ENCODE results near the gene PPP2R3A. TPM values are rescaled to one million over a fixed set of nuclear protein-coding genes. Genes with fewer than 3 reads are reported as not detected.
"Not testable (repeated sequence)": the region's sequence is repeated elsewhere in the genome, so short reads cannot be mapped to it uniquely, and the experiment has no call there.

PPP2R3A gene
- total RNA-seq, 2 experiments from 2014 or later: 0.04 to 0.07 TPM

- CTCF ChIA-PET: interaction anchor here (0.6 kb wide), 1 partner anchor 1328 kb away, joined by 3 read pairs; no protein-coding TSS in a partner anchor
- POLR2A ChIA-PET; H3K27me3 Mint-ChIP-seq; H3K27ac Mint-ChIP-seq; H3K36me3 Mint-ChIP-seq (ENCODE audit: low read depth); H3K9me3 Mint-ChIP-seq; H3K4me3 Mint-ChIP-seq; DNase-seq; H3K4me1 Mint-ChIP-seq: not testable (repeated sequence)
Observed at GRCh38 chr3:135935171-135935570, 30.4 kb upstream of the PPP2R3A start.

- H3K27ac Mint-ChIP-seq; H3K27me3 Mint-ChIP-seq; H3K36me3 Mint-ChIP-seq (ENCODE audit: low read depth); POLR2A ChIA-PET; DNase-seq; H3K9me3 Mint-ChIP-seq; CTCF ChIA-PET; H3K4me1 Mint-ChIP-seq; H3K4me3 Mint-ChIP-seq: not testable (repeated sequence)
Observed at GRCh38 chr3:135937766-135938165, 27.8 kb upstream of the PPP2R3A start.

GRCh38 chr3:135944831-135945230 is 20.7 kb upstream of the PPP2R3A start:
- CTCF ChIA-PET: no interaction called here
- no peak overlapping the region for H3K27ac Mint-ChIP-seq
- H3K4me1 Mint-ChIP-seq: no peaks in the 10 kb centered on the region
- DNase-seq: no peak
- peaks cover 6% of the 10 kb centered on the region for H3K27me3 Mint-ChIP-seq
- H3K4me3 Mint-ChIP-seq: no peak overlapping the region
- no peaks in the 10 kb centered on the region for H3K36me3 Mint-ChIP-seq (ENCODE audit: low read depth)
- POLR2A ChIA-PET: interaction anchor here (0.6 kb wide), 1 partner anchor 41 kb away, joined by 4 read pairs; no protein-coding TSS in a partner anchor
- H3K9me3 Mint-ChIP-seq: no peaks in the 10 kb centered on the region

- ChIA-PET POLR2A (no interaction called here), CTCF (no interaction called here)
- DNase-seq: no peak
- Mint-ChIP-seq H3K27me3 (peaks cover 11% of the 10 kb centered on the region), H3K27ac (no peak overlapping the region), H3K4me3 (no peak overlapping the region), H3K9me3 (no peaks in the 10 kb centered on the region), H3K4me1 (no peaks in the 10 kb centered on the region), H3K36me3 (ENCODE audit: low read depth) (no peaks in the 10 kb centered on the region)
Observed at GRCh38 chr3:135950941-135951340, 14.6 kb upstream of the PPP2R3A start.

GRCh38 chr3:135964160-135964955 is 1.2 kb upstream of the PPP2R3A start:
- POLR2A ChIA-PET: no interaction called here
- peaks cover 12% of the 10 kb centered on the region for H3K4me1 Mint-ChIP-seq

GRCh38 chr3:135965129-135965505 is 411 bp upstream of the PPP2R3A start:
- ChIA-PET CTCF (no interaction called here), POLR2A (no interaction called here)
- Mint-ChIP-seq H3K27ac (no peak overlapping the region), H3K27me3 (peaks cover 36% of the 10 kb centered on the region), H3K36me3 (ENCODE audit: low read depth) (no peaks in the 10 kb centered on the region), H3K9me3 (peaks cover 5% of the 10 kb centered on the region), H3K4me1 (peaks cover 12% of the 10 kb centered on the region), H3K4me3 (peak overlapping the region; percentile 65)
- DNase-seq: no peak

More at GRCh38 chr3:135964160-135964955, 1.2 kb upstream of the PPP2R3A start:
- Mint-ChIP-seq H3K36me3 (ENCODE audit: low read depth) (no peaks in the 10 kb centered on the region), H3K27ac (no peak overlapping the region), H3K27me3 (peaks cover 34% of the 10 kb centered on the region), H3K4me3 (peak overlapping the region; percentile 65), H3K9me3 (peaks cover 6% of the 10 kb centered on the region)
- DNase-seq: no peak
- CTCF ChIA-PET: no interaction called here

- no peak for DNase-seq
- Mint-ChIP-seq H3K27ac (no peak overlapping the region), H3K4me3 (peak overlapping the region; percentile 72), H3K27me3 (peaks cover 40% of the 10 kb centered on the region), H3K36me3 (ENCODE audit: low read depth) (no peaks in the 10 kb centered on the region), H3K4me1 (peaks cover 12% of the 10 kb centered on the region), H3K9me3 (peaks cover 3% of the 10 kb centered on the region)
- CTCF ChIA-PET: no interaction called here
- POLR2A ChIA-PET: no interaction called here
Observed at GRCh38 chr3:135966271-135966961, 888 bp downstream of the PPP2R3A start.

- Mint-ChIP-seq H3K27ac (no peak overlapping the region), H3K4me1 (peaks cover 12% of the 10 kb centered on the region), H3K36me3 (ENCODE audit: low read depth) (no peaks in the 10 kb centered on the region), H3K9me3 (peaks cover 3% of the 10 kb centered on the region), H3K27me3 (peaks cover 40% of the 10 kb centered on the region), H3K4me3 (peak overlapping the region; percentile 72)
- no peak for DNase-seq
- ChIA-PET POLR2A (no interaction called here), CTCF (no interaction called here)
Observed at GRCh38 chr3:135966962-135967274, 1.4 kb downstream of the PPP2R3A start.

- CTCF ChIA-PET: no interaction called here
- POLR2A ChIA-PET: no interaction called here
- Mint-ChIP-seq H3K4me3 (no peak overlapping the region), H3K9me3 (no peaks in the 10 kb centered on the region), H3K36me3 (ENCODE audit: low read depth) (no peaks in the 10 kb centered on the region), H3K27ac (no peak overlapping the region), H3K4me1 (peaks cover 12% of the 10 kb centered on the region), H3K27me3 (peaks cover 40% of the 10 kb centered on the region)
- DNase-seq: no peak
Observed at GRCh38 chr3:135967867-135968266, 2.3 kb downstream of the PPP2R3A start.

DNA sequence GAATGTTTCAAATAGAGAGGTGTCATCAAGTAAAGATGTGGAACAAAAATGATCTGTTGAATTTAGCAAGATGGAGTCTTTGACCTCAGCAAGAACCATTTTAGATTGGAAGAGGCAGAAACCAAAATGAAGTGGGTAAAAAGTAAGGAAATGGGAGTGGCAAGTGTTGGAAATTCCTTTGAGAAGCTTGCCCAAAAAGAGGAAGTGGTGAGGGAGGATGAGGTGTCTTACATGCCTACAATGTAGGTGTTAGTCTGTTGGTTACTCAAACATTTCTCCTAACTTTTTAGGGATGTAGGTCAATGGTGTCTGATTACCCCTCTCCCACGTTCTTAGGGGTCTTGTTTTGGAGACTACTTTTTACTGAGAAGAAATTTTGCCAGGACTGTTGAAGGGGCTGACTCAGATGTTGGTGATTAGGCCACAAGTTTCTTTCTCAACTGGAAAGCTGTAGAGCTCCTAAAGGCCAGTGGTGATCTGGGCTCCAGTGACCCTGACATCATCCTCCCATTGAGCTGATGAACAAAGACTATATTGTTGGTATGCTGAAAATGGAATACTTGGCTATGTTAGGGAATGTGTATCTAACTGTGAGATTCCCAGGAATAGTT is 5.1 kb downstream of the PPP2R3A start:
- no peak overlapping the region for H3K27ac Mint-ChIP-seq
- H3K36me3 Mint-ChIP-seq (ENCODE audit: low read depth): no peaks in the 10 kb centered on the region
- no peak overlapping the region for H3K4me3 Mint-ChIP-seq
- H3K4me1 Mint-ChIP-seq: peaks cover 7% of the 10 kb centered on the region
- ChIA-PET POLR2A (no interaction called here), CTCF (no interaction called here)
- no peak for DNase-seq
- H3K27me3 Mint-ChIP-seq: peaks cover 37% of the 10 kb centered on the region
- H3K9me3 Mint-ChIP-seq: no peaks in the 10 kb centered on the region

DNA sequence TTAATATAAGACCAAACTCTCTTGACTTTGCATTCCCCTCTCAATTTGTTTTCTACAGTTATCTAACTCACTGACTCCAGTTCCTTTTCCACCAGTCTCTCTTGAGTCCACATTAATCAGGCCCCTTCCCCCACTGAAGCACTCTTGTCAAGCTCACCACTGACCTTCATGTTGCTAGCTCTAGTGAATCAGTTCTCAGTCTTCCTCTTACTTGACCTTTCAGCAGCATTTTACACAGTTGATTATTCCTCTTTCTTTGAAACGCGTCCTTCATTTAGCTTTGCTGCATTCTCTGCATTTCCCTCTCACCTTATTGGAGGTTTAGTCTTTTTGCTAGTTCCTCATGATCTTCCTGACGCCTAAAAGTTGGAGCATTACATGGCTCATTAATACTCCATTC is 8.3 kb downstream of the PPP2R3A start:
- no peak for DNase-seq
- ChIA-PET CTCF (no interaction called here), POLR2A (no interaction called here)
- Mint-ChIP-seq H3K4me1 (no peaks in the 10 kb centered on the region), H3K4me3 (no peak overlapping the region), H3K9me3 (no peaks in the 10 kb centered on the region), H3K36me3 (ENCODE audit: low read depth) (no peaks in the 10 kb centered on the region), H3K27ac (no peak overlapping the region), H3K27me3 (peaks cover 14% of the 10 kb centered on the region)

DNA sequence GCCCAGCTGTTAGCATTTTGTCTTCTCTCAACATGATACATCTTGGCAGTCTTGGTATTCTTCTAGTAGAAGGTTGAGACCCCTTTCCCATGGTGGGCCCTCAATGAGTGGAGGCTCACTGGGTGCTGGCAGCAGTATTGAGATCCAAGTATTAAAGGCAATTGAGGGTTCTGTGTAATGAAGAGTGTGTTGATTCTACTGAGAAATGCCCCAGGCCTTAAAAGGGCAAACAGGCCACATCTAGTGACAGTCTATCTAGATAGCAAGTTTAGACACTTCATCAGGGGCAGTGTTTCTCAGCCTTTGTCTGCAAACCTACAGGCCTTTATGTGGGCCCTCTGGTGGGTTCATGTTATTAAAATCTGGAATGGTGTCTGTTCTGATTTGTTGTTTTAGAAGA is 9.5 kb downstream of the PPP2R3A start:
- Mint-ChIP-seq H3K27me3 (peaks cover 9% of the 10 kb centered on the region), H3K4me3 (no peak overlapping the region), H3K4me1 (no peaks in the 10 kb centered on the region), H3K27ac (no peak overlapping the region), H3K9me3 (no peaks in the 10 kb centered on the region), H3K36me3 (ENCODE audit: low read depth) (no peaks in the 10 kb centered on the region)
- DNase-seq: no peak
- POLR2A ChIA-PET: no interaction called here
- CTCF ChIA-PET: no interaction called here

DNA sequence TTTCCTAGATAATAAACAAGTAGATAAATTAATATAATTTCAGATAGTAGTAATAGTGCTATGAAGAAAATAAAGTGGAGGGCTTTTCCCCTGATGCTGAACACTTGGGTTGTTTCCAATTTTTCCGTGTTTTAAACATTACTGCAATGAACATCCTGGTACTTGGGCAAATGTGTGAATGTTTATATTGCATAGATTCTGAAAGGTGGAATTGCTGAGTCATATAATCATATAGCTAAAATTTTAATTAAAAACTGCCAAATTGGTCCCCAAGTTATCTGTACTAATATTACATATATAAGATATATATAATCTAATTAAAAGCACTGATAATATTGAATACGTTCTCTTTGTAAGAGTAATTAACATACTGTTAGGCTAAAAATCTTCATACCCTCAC is 10.0 kb downstream of the PPP2R3A start:
- Mint-ChIP-seq H3K4me1 (no peaks in the 10 kb centered on the region), H3K9me3 (no peaks in the 10 kb centered on the region), H3K36me3 (ENCODE audit: low read depth) (no peaks in the 10 kb centered on the region), H3K27ac (no peak overlapping the region), H3K27me3 (peaks cover 5% of the 10 kb centered on the region), H3K4me3 (no peak overlapping the region)
- no peak for DNase-seq
- ChIA-PET POLR2A (no interaction called here), CTCF (no interaction called here)

All from activated CD4-positive, alpha-beta T cell treated with anti-CD3 and anti-CD28 coated beads, Interleukin-2, amount 10 ng/mL, durations not matched to agents 7 days and 5 days (primary cell).